Liver (tissue), 9 donors: ENCODE data around the gene CIITA. TPM values are rescaled to one million over a fixed set of nuclear protein-coding genes. Genes with fewer than 3 reads are reported as not detected.

Source experiments
- DNase-seq: peaks from one replicate; pipeline ENCODE4 v3.0.0-alpha.2; 2017; ENCODE audit warnings: low spot score
- H3K27ac ChIP-seq, 2 donors: one replicate each; pipeline ENCODE4 v1.7.0; 2013; ENCODE audit warnings: inconsistent platforms in 2 of 2, low read length in 2 of 2, control low read depth in 1 of 2, low read depth in 1 of 2, mild to moderate bottlenecking in 1 of 2
- H3K27me3 ChIP-seq, 4 donors: one replicate each; pipeline versions ENCODE4 v1.6.1 to v1.7.0; 2013; ENCODE audit warnings: low read length in 3 of 4, inconsistent platforms in 1 of 4, mild to moderate bottlenecking in 1 of 4, moderate library complexity in 1 of 4; ENCODE audit not compliant: control insufficient read depth in 4 of 4, insufficient read depth in 4 of 4
- H3K36me3 ChIP-seq, 4 donors: one replicate each; pipeline versions ENCODE4 v1.6.1 to v1.7.0; 2013; ENCODE audit warnings: low read length in 3 of 4, mild to moderate bottlenecking in 3 of 4, low read depth in 1 of 4, moderate library complexity in 1 of 4; ENCODE audit not compliant: control insufficient read depth in 4 of 4, insufficient read depth in 3 of 4
- H3K4me1 ChIP-seq, 4 donors: one replicate each; pipeline versions ENCODE4 v1.6.1 to v1.7.0; 2013; ENCODE audit warnings: low read length in 3 of 4, mild to moderate bottlenecking in 3 of 4, moderate library complexity in 1 of 4; ENCODE audit not compliant: control insufficient read depth in 4 of 4, insufficient read depth in 4 of 4
- H3K4me3 ChIP-seq, 3 donors: one replicate each; pipeline versions ENCODE4 v1.6.1 to v1.7.0; 2013; ENCODE audit warnings: low read length in 3 of 3, control low read depth in 1 of 3, low read depth in 1 of 3, mild to moderate bottlenecking in 1 of 3
- H3K9ac ChIP-seq, 2 donors: one replicate each; pipeline ENCODE4 v1.7.0; 2013; ENCODE audit warnings: low read length in 2 of 2, mild to moderate bottlenecking in 2 of 2, moderate library complexity in 2 of 2, control low read depth in 1 of 2, low read depth in 1 of 2
- H3K9me3 ChIP-seq, 4 donors: one replicate each; pipeline versions ENCODE4 v1.6.1 to v1.7.0; 2013; ENCODE audit warnings: low read length in 3 of 4; ENCODE audit not compliant: control insufficient read depth in 4 of 4
- ATF3 ChIP-seq: IDR thresholded peaks from 2 replicates; pipeline ENCODE4 v1.6.1; 2016; ENCODE audit warnings: antibody characterized with exemption
- CTCF ChIP-seq: fragments of 150-350 bp; IDR thresholded peaks from 2 replicates; pipeline ENCODE4 v1.5.1; 2017; ENCODE audit warnings: improper control_type of control experiment, low read depth, low read length; ENCODE audit not compliant: missing input control
- EGR1 ChIP-seq, 2 donors: IDR thresholded peaks; 2 replicates each; pipeline ENCODE4 v1.6.1; 2016 to 2018; ENCODE audit warnings: antibody characterized with exemption in 2 of 2, low read depth in 2 of 2
- FOXA1 ChIP-seq: IDR thresholded peaks from 2 replicates; pipeline ENCODE4 v1.6.1; 2016; ENCODE audit warnings: antibody characterized with exemption
- FOXA2 ChIP-seq: IDR thresholded peaks from 2 replicates; pipeline ENCODE4 v1.6.1; 2016; ENCODE audit warnings: antibody characterized with exemption
- GABPA ChIP-seq, 2 donors: IDR thresholded peaks in 1 of 2; conservative IDR thresholded peaks in 1 of 2; 2 replicates each; pipeline ENCODE4 v1.6.1; 2016; ENCODE audit warnings: antibody characterized with exemption in 2 of 2, mild to moderate bottlenecking in 1 of 2, moderate library complexity in 1 of 2
- HNF4A ChIP-seq, 2 donors: conservative IDR thresholded peaks; 2 replicates each; pipeline ENCODE4 v1.6.1; 2016; ENCODE audit warnings: antibody characterized with exemption in 2 of 2, mild to moderate bottlenecking in 2 of 2
- HNF4G ChIP-seq: IDR thresholded peaks from 2 replicates; pipeline ENCODE4 v1.6.1; 2016; ENCODE audit warnings: antibody characterized with exemption
- JUND ChIP-seq, 2 donors: IDR thresholded peaks; 2 replicates each; pipeline ENCODE4 v1.6.1; 2016; ENCODE audit warnings: antibody characterized with exemption in 2 of 2
- MAX ChIP-seq: IDR thresholded peaks from 2 replicates; pipeline ENCODE4 v1.6.1; 2016; ENCODE audit warnings: antibody characterized with exemption
- NR2F2 ChIP-seq: IDR thresholded peaks from 2 replicates; pipeline ENCODE4 v1.6.1; 2016; ENCODE audit warnings: antibody characterized with exemption
- RAD21 ChIP-seq, 2 donors: IDR thresholded peaks; 2 replicates each; pipeline ENCODE4 v1.6.1; 2016; ENCODE audit warnings: antibody characterized with exemption in 2 of 2, mild to moderate bottlenecking in 2 of 2
- REST ChIP-seq: IDR thresholded peaks from 2 replicates; pipeline ENCODE4 v1.6.1; 2016; ENCODE audit warnings: antibody characterized with exemption, mild to moderate bottlenecking
- RXRA ChIP-seq, 2 donors: IDR thresholded peaks; 2 replicates each; pipeline ENCODE4 v1.6.1; 2017 to 2018; ENCODE audit warnings: antibody characterized with exemption in 2 of 2, mild to moderate bottlenecking in 1 of 2
- SP1 ChIP-seq: IDR thresholded peaks from 2 replicates; pipeline ENCODE4 v1.6.1; 2018; ENCODE audit warnings: antibody characterized with exemption, mild to moderate bottlenecking
- TAF1 ChIP-seq: conservative IDR thresholded peaks from 2 replicates; pipeline ENCODE4 v1.6.1; 2016; ENCODE audit warnings: antibody characterized with exemption, mild to moderate bottlenecking
- YY1 ChIP-seq: IDR thresholded peaks from 2 replicates; pipeline ENCODE4 v1.6.1; 2016; ENCODE audit warnings: antibody characterized with exemption, mild to moderate bottlenecking
- ZBTB33 ChIP-seq: IDR thresholded peaks from 2 replicates; pipeline ENCODE4 v1.6.1; 2016; ENCODE audit warnings: antibody characterized with exemption
- WGBS: extraction: QIAGEN DNeasy Blood & Tissue Kit; methylation state at CpG from one replicate; pipeline ENCODE4 v1.1.7; 2013; 5-methylcytosine and 5-hydroxymethylcytosine counted together
- polyA plus RNA-seq, 2 donors: library from polyadenylated mRNA; stranded (reverse) in 1 of 2; unstranded in 1 of 2; fragments of 200-250 nt in 1 of 2; fragments of >200 nt in 1 of 2; fragmentation: Nextera tagmentation in 1 of 2; extraction: Ambion mirVana in 1 of 2; gene quantifications; one replicate each; pipeline versions ENCODE4 v1.2.1 to v1.2.3, GENCODE V29; 2013 to 2015
- total RNA-seq, 2 donors: library from RNA; depleted of rRNA; stranded (reverse); fragments of >200 nt; gene quantifications; one replicate each; pipeline ENCODE4 v1.2.3, GENCODE V29; 2014
- donor health status: healthy.
- donor health status: healthy.
- donor health status: healthy.
- donor health status: healthy.
- donor health status: healthy.

The CIITA gene
- total and polyA plus RNA-seq, 4 donors = 1.6 to 4.2 (median 2.2) TPM

GRCh38 chr16:10840703-10841102 is 36.3 kb upstream of the CIITA start:
- Histone ChIP-seq H3K4me3 (no peak overlapping the region), H3K36me3 (no peaks in the 10 kb centered on the region), H3K27ac (no peak overlapping the region), H3K27me3 (no peaks in the 10 kb centered on the region), H3K9ac (no peak overlapping the region), H3K9me3 (no peaks in the 10 kb centered on the region), H3K4me1 (no peaks in the 10 kb centered on the region)
- no peak for DNase-seq
- WGBS = 71% methylated on average over 16 of the region's 16 CpGs
- TF ChIP-seq HNF4A (conservative IDR thresholded peaks at IDR 0.05) (no peak), NR2F2 (no peak), RAD21 (IDR thresholded peaks at IDR 0.05) (no peak), ATF3 (no peak), YY1 (no peak), HNF4G (no peak), MAX (no peak), JUND (IDR thresholded peaks at IDR 0.05) (no peak), SP1 (no peak), FOXA1 (no peak), TAF1 (no peak), RXRA (IDR thresholded peaks at IDR 0.05) (no peak), GABPA (IDR thresholded peaks at IDR 0.05 in 1 of 2, conservative IDR thresholded peaks at IDR 0.05 in 1 of 2) (no peak), EGR1 (IDR thresholded peaks at IDR 0.05; ENCODE audit: low read depth in 2 of 2) (no peak), CTCF (no peak), REST (no peak)

GRCh38 chr16:10846213-10846998 is 30.6 kb upstream of the CIITA start:
- Histone ChIP-seq H3K27me3 (no peaks in the 10 kb centered on the region), H3K4me1 (no peaks in the 10 kb centered on the region), H3K27ac (no peak overlapping the region), H3K36me3 (no peaks in the 10 kb centered on the region), H3K9me3 (no peaks in the 10 kb centered on the region), H3K4me3 (no peak overlapping the region), H3K9ac (no peak overlapping the region)
- 86% methylated on average over 14 of the region's 14 CpGs for WGBS
- no peak for DNase-seq
- no peak for TF ChIP-seq HNF4A (conservative IDR thresholded peaks at IDR 0.05)
- no peak for TF ChIP-seq CTCF
- TF ChIP-seq ZBTB33 = no peak
- TF ChIP-seq EGR1 (IDR thresholded peaks at IDR 0.05; ENCODE audit: low read depth in 2 of 2) = no peak
- TF ChIP-seq FOXA2 = no peak
- no peak for TF ChIP-seq REST
- TF ChIP-seq YY1 = no peak
